Retinal pigment epithelial cell (primary cell): ENCODE results near the gene NPAS3.

ENCODE experiments used
- DNase-seq: peaks from one replicate; pipeline ENCODE4 v3.0.0-alpha.2; 2010; ENCODE audit warnings: low read depth
- H3K4me3 ChIP-seq: 2 replicates; pipeline ENCODE4 v1.5.1; 2011; ENCODE audit warnings: mild to moderate bottlenecking, low read length, control low read depth, moderate library complexity
- TF ChIP-seq, protein P1 (sequence below): conservative IDR thresholded peaks from 2 replicates; pipeline ENCODE4 v1.5.1; 2011; ENCODE audit warnings: low read depth, low read length, control low read depth, inconsistent platforms

NPAS3 gene

DNA sequence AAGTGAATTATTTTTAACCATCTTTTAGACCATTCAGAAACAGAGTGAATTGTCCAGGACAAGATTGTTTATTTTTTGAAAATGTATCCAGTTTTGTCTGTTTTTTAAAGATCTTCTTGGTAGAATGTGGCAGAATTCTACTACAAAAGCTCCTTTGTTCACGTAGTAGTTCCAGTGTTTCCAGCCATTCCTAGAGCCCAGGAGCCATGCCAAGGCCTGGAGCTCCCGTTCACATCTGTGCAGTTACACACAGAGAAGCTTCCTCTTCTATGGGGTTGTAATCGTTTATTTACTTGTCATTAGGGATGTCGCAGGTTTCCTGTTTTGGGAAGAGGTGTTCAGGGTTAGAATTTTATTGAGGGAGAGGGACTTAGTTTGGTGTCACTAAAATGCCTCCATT, 409.8 kb downstream of the NPAS3 start:
- DNase-seq, result no peak
- TF ChIP-seq, protein P1, sequence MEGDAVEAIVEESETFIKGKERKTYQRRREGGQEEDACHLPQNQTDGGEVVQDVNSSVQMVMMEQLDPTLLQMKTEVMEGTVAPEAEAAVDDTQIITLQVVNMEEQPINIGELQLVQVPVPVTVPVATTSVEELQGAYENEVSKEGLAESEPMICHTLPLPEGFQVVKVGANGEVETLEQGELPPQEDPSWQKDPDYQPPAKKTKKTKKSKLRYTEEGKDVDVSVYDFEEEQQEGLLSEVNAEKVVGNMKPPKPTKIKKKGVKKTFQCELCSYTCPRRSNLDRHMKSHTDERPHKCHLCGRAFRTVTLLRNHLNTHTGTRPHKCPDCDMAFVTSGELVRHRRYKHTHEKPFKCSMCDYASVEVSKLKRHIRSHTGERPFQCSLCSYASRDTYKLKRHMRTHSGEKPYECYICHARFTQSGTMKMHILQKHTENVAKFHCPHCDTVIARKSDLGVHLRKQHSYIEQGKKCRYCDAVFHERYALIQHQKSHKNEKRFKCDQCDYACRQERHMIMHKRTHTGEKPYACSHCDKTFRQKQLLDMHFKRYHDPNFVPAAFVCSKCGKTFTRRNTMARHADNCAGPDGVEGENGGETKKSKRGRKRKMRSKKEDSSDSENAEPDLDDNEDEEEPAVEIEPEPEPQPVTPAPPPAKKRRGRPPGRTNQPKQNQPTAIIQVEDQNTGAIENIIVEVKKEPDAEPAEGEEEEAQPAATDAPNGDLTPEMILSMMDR, result no peak
- no peak overlapping the region for H3K4me3 ChIP-seq

DNA sequence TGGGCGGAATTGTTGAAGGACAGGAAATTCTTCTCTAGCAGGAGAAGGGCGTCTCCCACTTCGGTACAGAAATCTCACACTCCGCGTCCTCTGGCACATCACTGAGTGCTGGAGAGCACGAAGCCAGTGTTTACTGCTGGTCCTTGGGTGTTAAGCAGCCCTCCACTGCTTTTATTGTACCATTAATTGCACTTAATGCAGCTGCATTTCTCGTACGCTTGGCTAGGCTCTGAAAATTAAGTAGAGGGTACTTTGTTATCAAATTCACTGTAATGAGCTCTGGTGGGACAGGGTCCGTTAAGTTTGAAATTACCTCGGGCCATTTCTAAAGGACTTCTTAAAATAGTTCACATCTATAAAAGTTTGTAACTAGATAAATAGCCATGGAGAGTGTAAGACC, 411.2 kb downstream of the NPAS3 start:
- no peak overlapping the region for H3K4me3 ChIP-seq
- DNase-seq, result no peak
- TF ChIP-seq, protein P1, result no peak

DNA sequence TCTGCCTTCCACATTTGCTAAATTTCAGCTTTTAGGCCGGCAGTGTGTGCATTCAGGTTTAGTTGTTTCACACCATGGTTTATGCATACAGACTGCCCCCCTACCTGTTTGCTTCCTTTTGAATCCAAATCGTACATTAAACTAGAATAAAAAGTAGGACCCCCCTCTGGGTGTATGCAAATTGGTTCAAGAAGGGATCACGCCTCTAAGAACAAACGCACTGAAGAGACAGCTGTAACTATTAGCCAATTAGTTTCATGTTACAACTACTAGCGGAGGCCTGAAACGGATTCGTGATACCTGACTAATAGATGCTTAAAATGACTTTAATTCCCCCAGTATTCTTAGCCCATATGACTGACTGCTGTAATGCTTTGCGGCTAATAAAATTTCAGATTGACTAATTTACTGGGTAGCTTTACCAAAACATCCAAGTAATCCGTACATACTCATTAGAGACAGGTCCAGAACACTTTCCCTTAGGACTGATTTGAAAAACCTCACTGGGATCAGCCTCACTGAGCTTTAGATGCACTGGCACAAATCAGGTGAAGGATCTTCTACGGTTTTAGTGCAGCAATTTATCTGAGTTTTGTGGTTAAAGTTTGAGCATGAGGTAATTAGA, 411.8 kb downstream of the NPAS3 start:
- no peak overlapping the region for H3K4me3 ChIP-seq
- TF ChIP-seq, protein P1, result no peak
- peak; percentile 37 for DNase-seq

DNA sequence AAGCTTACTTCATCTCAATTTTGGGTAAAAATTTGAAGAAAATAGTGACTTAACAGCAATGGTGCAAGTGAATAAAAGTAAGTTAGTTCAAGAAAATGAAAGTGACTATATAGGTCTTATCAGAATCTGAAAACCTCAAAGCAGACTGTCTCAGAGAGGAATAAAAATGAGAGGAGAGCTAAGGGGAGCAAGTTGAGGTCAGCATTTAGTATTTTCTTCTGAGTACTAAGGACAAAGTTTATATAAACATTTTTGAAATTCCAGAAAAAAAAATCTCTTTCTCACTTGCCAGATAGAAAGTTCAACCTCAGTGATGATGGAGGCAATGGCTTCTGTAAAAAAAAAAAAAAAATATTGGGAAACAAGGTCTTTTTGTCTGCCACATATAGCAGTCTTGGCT, 414.1 kb downstream of the NPAS3 start:
- TF ChIP-seq, protein P1, result no peak
- DNase-seq, result no peak
- H3K4me3 ChIP-seq, result no peak overlapping the region

DNA sequence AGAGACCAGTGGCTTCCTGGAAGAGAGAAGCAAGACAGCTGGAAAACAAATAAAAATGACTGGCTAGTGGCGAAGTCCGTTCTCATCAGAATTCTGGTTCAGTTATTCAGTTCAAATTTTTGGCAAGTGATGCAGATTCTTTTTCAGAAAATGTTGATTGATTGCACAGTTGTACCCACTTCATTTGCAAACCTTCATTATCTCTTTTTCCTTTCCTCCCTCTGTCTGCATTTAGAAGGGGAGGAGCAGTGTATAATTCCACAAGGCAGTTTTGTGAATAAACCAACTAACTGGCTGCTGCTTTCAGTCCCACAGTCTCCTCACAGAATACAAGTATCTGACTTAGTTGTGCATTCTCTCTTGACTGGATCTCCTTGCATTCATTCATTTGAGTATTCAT, 417.5 kb downstream of the NPAS3 start:
- TF ChIP-seq, protein P1, result no peak
- no peak overlapping the region for H3K4me3 ChIP-seq
- no peak for DNase-seq

DNA sequence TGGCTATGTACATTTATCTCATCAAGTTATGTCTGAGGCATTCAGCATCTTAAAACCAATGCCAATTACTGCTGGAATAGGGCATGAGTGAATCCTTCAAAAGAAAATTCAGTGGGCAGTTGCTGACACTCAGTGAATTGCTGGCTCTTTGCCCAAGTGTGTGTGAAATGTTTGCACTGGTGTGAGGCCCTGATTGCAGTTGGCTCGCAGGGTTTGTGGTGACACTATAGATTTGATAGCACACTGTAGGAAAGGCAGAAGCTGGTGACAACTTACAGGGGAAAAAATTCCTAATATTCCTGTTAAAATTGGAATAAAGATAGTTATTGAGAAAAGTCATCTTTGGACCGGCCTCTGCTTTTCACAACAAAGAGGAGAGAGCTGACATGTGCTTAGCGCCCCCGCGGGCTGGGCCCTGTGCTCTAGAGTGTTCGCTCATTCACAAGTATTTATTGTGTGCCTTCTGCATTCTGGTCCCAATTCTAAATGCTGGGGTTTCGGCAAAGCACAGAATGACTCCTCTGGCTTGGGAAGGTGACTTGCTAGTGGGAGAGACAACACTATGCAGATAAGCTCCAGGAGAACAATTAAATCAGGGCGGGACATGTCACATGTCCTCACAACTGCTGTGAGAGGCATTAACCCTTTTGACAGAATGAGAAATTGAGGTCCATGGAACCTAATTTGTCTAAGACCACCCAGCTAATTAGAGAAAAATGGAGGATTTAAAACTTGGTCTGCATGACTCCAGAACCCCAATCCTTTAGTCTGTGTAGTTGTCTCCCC, 418.7 kb downstream of the NPAS3 start:
- TF ChIP-seq, protein P1, result no peak
- no peak overlapping the region for H3K4me3 ChIP-seq
- no peak for DNase-seq
